Endodermal cell (in vitro differentiated cells): ENCODE data around the gene YPEL1. TPM values are rescaled to one million over a fixed set of nuclear protein-coding genes. Genes with fewer than 3 reads are reported as not detected.
"Not testable (repeated sequence)": the region's sequence is repeated elsewhere in the genome, so short reads cannot be mapped to it uniquely, and the experiment has no call there.

Source experiments
- DNase-seq: peaks from one replicate; pipeline ENCODE4 v3.0.0-alpha.2; 2017
- H3K27ac ChIP-seq: 2 replicates; pipeline ENCODE4 v1.5.1; 2013; ENCODE audit warnings: mild to moderate bottlenecking, low read depth, low read length, moderate library complexity
- H3K27me3 ChIP-seq: 2 replicates; pipeline ENCODE4 v1.6.1; 2013; ENCODE audit warnings: mild to moderate bottlenecking, low read length, moderate library complexity; ENCODE audit not compliant: insufficient read depth, control insufficient read depth, poor library complexity, severe bottlenecking
- H3K36me3 ChIP-seq: 2 replicates; pipeline ENCODE4 v1.7.0; 2013; ENCODE audit warnings: mild to moderate bottlenecking, low read length, moderate library complexity; ENCODE audit not compliant: control insufficient read depth, insufficient read depth
- H3K4me1 ChIP-seq: one replicate; pipeline ENCODE4 v1.7.0; 2013; ENCODE audit warnings: low read length; ENCODE audit not compliant: control insufficient read depth, insufficient read depth
- H3K4me3 ChIP-seq: 2 replicates; pipeline ENCODE4 v1.5.1; 2013; ENCODE audit warnings: mild to moderate bottlenecking, low read length, moderate library complexity
- H3K9ac ChIP-seq: 2 replicates; pipeline ENCODE4 v1.6.1; 2013; ENCODE audit warnings: mild to moderate bottlenecking, low read length, moderate library complexity; ENCODE audit not compliant: poor library complexity, severe bottlenecking; ENCODE audit errors: extremely low read depth
- H3K9me3 ChIP-seq: 2 replicates; pipeline ENCODE4 v1.6.1; 2013; ENCODE audit warnings: mild to moderate bottlenecking, low read length, moderate library complexity; ENCODE audit not compliant: control insufficient read depth
- H3K27ac Mint-ChIP-seq: 2 replicates; pipeline ENCODE4 v1.8.0; 2020; ENCODE audit warnings: mixed read lengths
- H3K27me3 Mint-ChIP-seq: 2 replicates; pipeline ENCODE4 v1.8.0; 2021; ENCODE audit warnings: mild to moderate bottlenecking, mixed read lengths; ENCODE audit not compliant: insufficient read depth
- H3K36me3 Mint-ChIP-seq: 2 replicates; pipeline ENCODE4 v1.8.0; 2020; ENCODE audit warnings: low read depth, mixed read lengths
- H3K4me1 Mint-ChIP-seq: 2 replicates; pipeline ENCODE4 v1.8.0; 2020; ENCODE audit warnings: mixed read lengths
- H3K4me3 Mint-ChIP-seq: 2 replicates; pipeline ENCODE4 v1.8.0; 2020; ENCODE audit warnings: mild to moderate bottlenecking, moderate library complexity, mixed read lengths
- H3K9me3 Mint-ChIP-seq: 2 replicates; pipeline ENCODE4 v1.8.0; 2020; ENCODE audit warnings: mild to moderate bottlenecking, mixed read lengths
- CTCF ChIP-seq: fragments of 200-600 bp; sonication (generic); conservative IDR thresholded peaks from 2 replicates; pipeline ENCODE4 v1.5.0; 2021; ENCODE audit warnings: antibody characterized with exemption, mild to moderate bottlenecking
- WGBS, 2 experiments: methylation state at CpG; one replicate each; pipeline versions ENCODE4 v1.1.5 to v1.1.7; 2013; ENCODE audit warnings: missing lambda C conversion rate in 2 of 2, mixed read lengths in 1 of 2; ENCODE audit not compliant: insufficient coverage in 1 of 2, insufficient read length in 1 of 2; 5-methylcytosine and 5-hydroxymethylcytosine counted together
- total RNA-seq, 2 donors: library from RNA; stranded (reverse); fragmentation: NEBNext Ultra II Directional in 1 of 2; extraction: Animal tissue kit (Norgen Biotek cat#: 25700) in 1 of 2; gene quantifications; 2 replicates in 1 of 2; 3 replicates in 1 of 2; pipeline ENCODE4 v1.2.1, GENCODE V29; 2021

Gene YPEL1
- total RNA-seq, 2 donors from 2014 or later: 13.4 to 23.4 TPM

GRCh38 chr22:21727159-21727558, 8.4 kb downstream of the YPEL1 start:
- H3K4me1 Mint-ChIP-seq: peaks cover 9% of the 10 kb centered on the region
- Histone ChIP-seq H3K36me3 (no peaks in the 10 kb centered on the region), H3K4me3 (no peak overlapping the region), H3K4me1 (no peaks in the 10 kb centered on the region), H3K9ac (no peak overlapping the region), H3K27ac (no peak overlapping the region), H3K27me3 (no peaks in the 10 kb centered on the region), H3K9me3 (no peaks in the 10 kb centered on the region)
- 86 to 100% methylated on average over 2 to 4 of the region's 4 CpGs for WGBS, 2 experiments
- no peak for TF ChIP-seq CTCF
- no peaks in the 10 kb centered on the region for H3K27me3 Mint-ChIP-seq
- H3K9me3 Mint-ChIP-seq: no peaks in the 10 kb centered on the region
- H3K4me3 Mint-ChIP-seq: no peak overlapping the region
- peaks cover 2% of the 10 kb centered on the region for H3K36me3 Mint-ChIP-seq
- no peak for DNase-seq
- no peak overlapping the region for H3K27ac Mint-ChIP-seq

GRCh38 chr22:21726650-21727049, 8.9 kb downstream of the YPEL1 start:
- DNase-seq: peak; percentile 92
- peak; percentile 82 for TF ChIP-seq CTCF
- Mint-ChIP-seq H3K27ac (no peak overlapping the region), H3K9me3 (no peaks in the 10 kb centered on the region), H3K4me3 (no peak overlapping the region), H3K4me1 (peaks cover 9% of the 10 kb centered on the region), H3K36me3 (peaks cover 3% of the 10 kb centered on the region), H3K27me3 (no peaks in the 10 kb centered on the region)
- no peaks in the 10 kb centered on the region for H3K27me3 ChIP-seq
- H3K9me3 ChIP-seq: no peaks in the 10 kb centered on the region
- H3K4me3 ChIP-seq: no peak overlapping the region
- H3K4me1 ChIP-seq: no peaks in the 10 kb centered on the region
- no peaks in the 10 kb centered on the region for H3K36me3 ChIP-seq
- H3K27ac ChIP-seq: no peak overlapping the region
- WGBS, 2 experiments: 31 to 32% methylated on average over 5 of the region's 5 CpGs
- no peak overlapping the region for H3K9ac ChIP-seq

- Histone ChIP-seq H3K9ac (no peak overlapping the region), H3K9me3 (no peaks in the 10 kb centered on the region), H3K36me3 (no peaks in the 10 kb centered on the region), H3K4me1 (no peaks in the 10 kb centered on the region), H3K4me3 (no peak overlapping the region), H3K27me3 (no peaks in the 10 kb centered on the region), H3K27ac (no peak overlapping the region)
- Mint-ChIP-seq H3K4me1 (peaks cover 9% of the 10 kb centered on the region), H3K36me3 (peaks cover 5% of the 10 kb centered on the region), H3K9me3 (no peaks in the 10 kb centered on the region), H3K27ac (no peak overlapping the region), H3K4me3 (no peak overlapping the region), H3K27me3 (no peaks in the 10 kb centered on the region)
- 86% methylated on average over 11 to 19 of the region's 19 CpGs for WGBS, 2 experiments
- no peak for DNase-seq
- no peak for TF ChIP-seq CTCF
Observed at GRCh38 chr22:21725956-21726649, 9.5 kb downstream of the YPEL1 start.

GRCh38 chr22:21724496-21724895, 11.1 kb downstream of the YPEL1 start:
- H3K4me1 ChIP-seq, H3K4me3 ChIP-seq, H3K4me1 Mint-ChIP-seq: not testable (repeated sequence)

GRCh38 chr22:21721195-21721852, 14.3 kb downstream of the YPEL1 start:
- H3K36me3 ChIP-seq, H3K4me1 Mint-ChIP-seq, H3K27me3 ChIP-seq, H3K4me3 ChIP-seq, H3K36me3 Mint-ChIP-seq, H3K4me3 Mint-ChIP-seq, H3K9ac ChIP-seq, H3K27me3 Mint-ChIP-seq, H3K27ac ChIP-seq, H3K4me1 ChIP-seq, H3K27ac Mint-ChIP-seq, DNase-seq, H3K9me3 ChIP-seq, H3K9me3 Mint-ChIP-seq: not testable (repeated sequence)
- 96% methylated on average over 11 to 15 of the region's 15 CpGs for WGBS, 2 experiments

More at GRCh38 chr22:21724496-21724895, 11.1 kb downstream of the YPEL1 start:
- not testable (repeated sequence) for H3K9me3 Mint-ChIP-seq, H3K27ac Mint-ChIP-seq, H3K9ac ChIP-seq, DNase-seq, H3K9me3 ChIP-seq, H3K27ac ChIP-seq, H3K27me3 Mint-ChIP-seq, H3K36me3 Mint-ChIP-seq, H3K36me3 ChIP-seq, H3K4me3 Mint-ChIP-seq, H3K27me3 ChIP-seq
- 96 to 100% methylated on average over 3 of the region's 3 CpGs for WGBS, 2 experiments
